Fibroblast of lung (primary cell): ENCODE results near the gene MAEA.
"Not testable (repeated sequence)": the region's sequence is repeated elsewhere in the genome, so short reads cannot be mapped to it uniquely, and the experiment has no call there.

ENCODE experiments used
- CTCF ChIP-seq, 2 donors: IDR thresholded peaks in 1 of 2; conservative IDR thresholded peaks in 1 of 2; 1 replicate in 1 of 2; 2 replicates in 1 of 2; pipeline ENCODE4 v1.5.1; 2011 to 2012; ENCODE audit warnings: low read length in 2 of 2, control low read depth in 1 of 2, inconsistent platforms in 1 of 2, low read depth in 1 of 2, mild to moderate bottlenecking in 1 of 2
- EZH2 ChIP-seq: IDR thresholded peaks from 2 replicates; pipeline ENCODE4 v1.5.1; 2012; ENCODE audit warnings: low read length, control low read depth, mild to moderate bottlenecking; ENCODE audit errors: missing control alignments

DNA sequence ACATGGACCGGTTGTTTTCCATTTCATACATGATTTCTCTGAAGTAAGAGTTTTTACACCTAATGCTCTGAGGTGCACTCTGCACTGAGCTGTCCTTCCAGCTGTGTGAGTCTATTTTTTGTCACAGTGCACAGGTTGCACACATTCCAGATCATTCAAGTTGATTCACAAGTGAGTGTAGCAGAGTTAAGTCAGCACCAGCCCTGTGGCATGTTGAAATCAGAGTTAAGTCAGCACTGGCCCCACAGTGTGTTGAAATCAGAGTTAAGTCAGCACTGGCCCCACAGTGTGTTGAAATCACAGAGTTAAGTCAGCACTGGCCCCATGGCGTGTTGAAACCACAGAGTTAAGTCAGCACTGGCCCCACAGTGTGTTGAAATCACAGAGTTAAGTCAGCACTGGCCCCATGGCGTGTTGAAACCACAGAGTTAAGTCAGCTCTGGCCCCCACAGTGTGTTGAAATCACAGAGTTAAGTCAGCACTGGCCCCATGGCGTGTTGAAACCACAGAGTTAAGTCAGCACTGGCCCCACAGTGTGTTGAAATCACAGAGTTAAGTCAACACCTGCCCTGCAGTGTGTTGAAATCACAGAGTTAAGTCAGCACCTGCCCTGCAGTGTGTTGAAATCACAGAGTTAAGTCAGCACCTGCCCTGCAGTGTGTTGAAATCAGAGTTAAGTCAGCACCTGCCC, 45.6 kb downstream of the MAEA start:
- not testable (repeated sequence) for TF ChIP-seq EZH2; CTCF (conservative IDR thresholded peaks at IDR 0.05 in 1 of 2, IDR thresholded peaks at IDR 0.05 in 1 of 2; ENCODE audit: low read depth in 1 of 2, low read length in 2 of 2)
